H4 (cell line): ENCODE data around the gene SYNGAP1. TPM values are rescaled to one million over a fixed set of nuclear protein-coding genes. Genes with fewer than 3 reads are reported as not detected.
A peak's percentile ranks its signal among the peaks of the same experiment; 100 is the strongest.

ENCODE experiments used
- DNase-seq: peaks from one replicate; pipeline ENCODE4 v3.0.0-alpha.2; 2015; ENCODE audit warnings: low spot score
- total RNA-seq: library from RNA; depleted of rRNA; stranded (reverse); fragments of >200 nt; shearing (Covaris generic); gene quantifications from 2 replicates; pipeline ENCODE4 v1.2.3, GENCODE V29; 2014

Gene SYNGAP1
- total RNA-seq, 1 experiment from 2014 or later, result 0.75 TPM

- no peak for DNase-seq
These were observed 1.4 kb downstream of the SYNGAP1 start for GRCh38 chr6:33421344-33421643.

- no peak for DNase-seq
These were observed 3.9 kb downstream of the SYNGAP1 start for GRCh38 chr6:33423777-33424176.

- DNase-seq, result no peak
These were observed 5.2 kb downstream of the SYNGAP1 start for GRCh38 chr6:33424855-33425667.

- peak; percentile 84 for DNase-seq
These were observed 6.1 kb downstream of the SYNGAP1 start for GRCh38 chr6:33425668-33426577.

GRCh38 chr6:33426590-33427511, 7.0 kb downstream of the SYNGAP1 start:
- no peak for DNase-seq

- no peak for DNase-seq
These were observed 7.8 kb downstream of the SYNGAP1 start for GRCh38 chr6:33427585-33428223.

- peak; percentile 40 for DNase-seq
These were observed 8.5 kb downstream of the SYNGAP1 start for GRCh38 chr6:33428224-33428965.

- DNase-seq, result no peak
These were observed 9.3 kb downstream of the SYNGAP1 start for GRCh38 chr6:33428966-33429749.

- DNase-seq, result no peak
These were observed 9.8 kb downstream of the SYNGAP1 start for GRCh38 chr6:33429750-33430052.

GRCh38 chr6:33430334-33430733, 10.5 kb downstream of the SYNGAP1 start:
- DNase-seq, result no peak

GRCh38 chr6:33430991-33431879, 11.4 kb downstream of the SYNGAP1 start:
- peak; percentile 53 for DNase-seq

GRCh38 chr6:33431880-33432541, 12.1 kb downstream of the SYNGAP1 start:
- DNase-seq, result no peak

- DNase-seq, result no peak
These were observed 12.7 kb downstream of the SYNGAP1 start for GRCh38 chr6:33432546-33432945.

GRCh38 chr6:33433001-33433543, 13.2 kb downstream of the SYNGAP1 start:
- no peak for DNase-seq

GRCh38 chr6:33433544-33434191, 13.8 kb downstream of the SYNGAP1 start:
- no peak for DNase-seq

GRCh38 chr6:33434961-33435360, 15.1 kb downstream of the SYNGAP1 start:
- no peak for DNase-seq

- DNase-seq, result no peak
These were observed 17.8 kb downstream of the SYNGAP1 start for GRCh38 chr6:33437666-33438065.
